Measurements from ENCODE around the gene SLK. TPM values are rescaled to one million over a fixed set of nuclear protein-coding genes. Genes with fewer than 3 reads are reported as not detected.

Gene SLK
- total RNA-seq, 1 experiment from 2014 or later = 40.8 TPM

DNA sequence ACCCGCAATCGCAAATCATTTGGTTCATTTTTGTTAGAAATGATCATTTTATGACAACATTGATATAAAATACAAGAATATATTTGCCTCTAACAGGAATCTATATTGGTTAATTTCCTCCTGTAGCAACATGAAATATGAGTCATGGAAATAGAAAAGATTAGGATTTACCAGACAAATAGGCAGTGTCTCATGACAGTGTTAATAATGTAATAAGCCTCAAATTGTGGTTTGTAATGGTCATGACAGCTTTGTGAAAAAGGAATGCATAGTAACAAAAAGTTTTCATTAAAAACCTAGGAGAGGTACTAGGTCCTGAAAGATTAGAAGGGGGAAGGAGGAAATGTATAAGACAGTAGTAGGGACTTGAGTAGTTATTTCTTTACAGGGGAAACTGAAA, 7.9 kb upstream of the SLK start:
- H3K36me3 ChIP-seq (ENCODE audit: control insufficient read depth, insufficient read depth, low read length) = no peaks in the 10 kb centered on the region
- ChIA-PET CTCF (no interaction called here), POLR2A (no interaction called here)
- in situ Hi-C loops (cut with HindIII; ENCODE audit: low pct_unique_long_range_greater_than_20kb, low sequenced_read_pairs) (no loop called here), intact Hi-C loops (cut with micrococcal nuclease; ENCODE audit: unreplicated experiment) (no loop called here)
- no peak overlapping the region for H3K27ac ChIP-seq (ENCODE audit: low read length)
- no peaks in the 10 kb centered on the region for H3K27me3 ChIP-seq (ENCODE audit: control insufficient read depth, insufficient read depth, low read length)
- no peak overlapping the region for H3K4me3 ChIP-seq (ENCODE audit: low read depth in 2 of 2, low read length in 2 of 2)
- DNase-seq (ENCODE audit: low read depth, low spot score) = no peak
- H3K9me3 ChIP-seq (ENCODE audit: control insufficient read depth, insufficient read depth, low read depth, low read length) = no peaks in the 10 kb centered on the region
- H3K4me1 ChIP-seq (ENCODE audit: control insufficient read depth, insufficient read depth, low read length) = no peaks in the 10 kb centered on the region
- TF ChIP-seq TCF7L2 (IDR thresholded peaks at IDR 0.05; ENCODE audit: low read depth, low read length) (no peak), POLR2AphosphoS5 (IDR thresholded peaks at IDR 0.05; ENCODE audit: low read depth, low read length) (no peak), SIN3A (IDR thresholded peaks at IDR 0.05; ENCODE audit: borderline replicate concordance, insufficient read depth, low read depth, low read length) (no peak), REST (IDR thresholded peaks at IDR 0.05; ENCODE audit: insufficient read depth in 1 of 2, low read depth in 2 of 2, low read length in 1 of 2) (no peak), CTCF (IDR thresholded peaks at IDR 0.05) (no peak)
- no peak for ATAC-seq
- no TSS peak for BruUV-seq (replicated peaks)

- ATAC-seq = no peak
- in situ Hi-C loops (cut with HindIII; ENCODE audit: low pct_unique_long_range_greater_than_20kb, low sequenced_read_pairs) = no loop called here
- Histone ChIP-seq H3K27me3 (ENCODE audit: control insufficient read depth, insufficient read depth, low read length) (no peaks in the 10 kb centered on the region), H3K4me3 (ENCODE audit: low read depth in 2 of 2, low read length in 2 of 2) (no peak overlapping the region), H3K9me3 (ENCODE audit: control insufficient read depth, insufficient read depth, low read depth, low read length) (no peaks in the 10 kb centered on the region), H3K4me1 (ENCODE audit: control insufficient read depth, insufficient read depth, low read length) (no peaks in the 10 kb centered on the region; the same call in 1 of the 2 replicates), H3K27ac (ENCODE audit: low read length) (no peak overlapping the region), H3K36me3 (ENCODE audit: control insufficient read depth, insufficient read depth, low read length) (no peaks in the 10 kb centered on the region)
- POLR2A ChIA-PET = no interaction called here
- intact Hi-C loops (cut with micrococcal nuclease; ENCODE audit: unreplicated experiment) = no loop called here
- no peak for DNase-seq (ENCODE audit: low read depth, low spot score)
- TF ChIP-seq CTCF (IDR thresholded peaks at IDR 0.05) = no peak
- CTCF ChIA-PET = no interaction called here
- no TSS peak for BruUV-seq (replicated peaks)
These were observed 6.8 kb upstream of the SLK start for GRCh38 chr10:103960103-103960502.

Measured in Panc1 (cell line).